SH-SY5Y (cell line): ENCODE data around the gene IPP.

Experiments used
- GATA2 ChIP-seq: IDR thresholded peaks from 2 replicates; pipeline ENCODE4 v1.6.1; 2011; ENCODE audit warnings: mild to moderate bottlenecking, low read depth, low read length
- GATA3 ChIP-seq: IDR thresholded peaks from 2 replicates; pipeline ENCODE4 v1.6.1; 2011; ENCODE audit warnings: low read depth, mild to moderate bottlenecking, low read length, moderate library complexity

Gene IPP

GRCh38 chr1:45755697-45756096 lies 5.2 kb upstream of the IPP start:
- TF ChIP-seq GATA3 (no peak), GATA2 (no peak)

GRCh38 chr1:45753248-45754037 lies 3.0 kb upstream of the IPP start:
- TF ChIP-seq GATA3 (no peak), GATA2 (no peak)

GRCh38 chr1:45752441-45753052 lies 2.1 kb upstream of the IPP start:
- TF ChIP-seq GATA3 (no peak), GATA2 (no peak)

- no peak for TF ChIP-seq GATA2
- TF ChIP-seq GATA3: no peak
Observed at GRCh38 chr1:45752014-45752413, 1.6 kb upstream of the IPP start.

- TF ChIP-seq GATA3 (no peak), GATA2 (no peak)
Observed at GRCh38 chr1:45746922-45747321, 3.5 kb downstream of the IPP start.

- TF ChIP-seq GATA3 (no peak), GATA2 (no peak)
Observed at GRCh38 chr1:45739137-45739536, 11.3 kb downstream of the IPP start.

GRCh38 chr1:45730780-45731319 lies 19.6 kb downstream of the IPP start:
- TF ChIP-seq GATA3 (no peak), GATA2 (no peak)

GRCh38 chr1:45730075-45730779 lies 20.2 kb downstream of the IPP start:
- TF ChIP-seq GATA3 (no peak), GATA2 (no peak)

- no peak for TF ChIP-seq GATA2
- TF ChIP-seq GATA3: no peak
Observed at GRCh38 chr1:45723248-45723930, 27.1 kb downstream of the IPP start.

GRCh38 chr1:45722809-45723208 lies 27.6 kb downstream of the IPP start:
- no peak for TF ChIP-seq GATA2
- no peak for TF ChIP-seq GATA3

- TF ChIP-seq GATA3 (no peak), GATA2 (no peak)
Observed at GRCh38 chr1:45721207-45721606, 29.2 kb downstream of the IPP start.

GRCh38 chr1:45718289-45718688 lies 32.2 kb downstream of the IPP start:
- TF ChIP-seq GATA3 (no peak), GATA2 (no peak)

GRCh38 chr1:45716700-45717099 lies 33.8 kb downstream of the IPP start:
- TF ChIP-seq GATA3 (no peak), GATA2 (no peak)

- TF ChIP-seq GATA2: no peak
Observed at GRCh38 chr1:45713711-45714110, 36.7 kb downstream of the IPP start.

GRCh38 chr1:45704637-45705036 lies 45.8 kb downstream of the IPP start:
- TF ChIP-seq GATA3 (no peak), GATA2 (no peak)
